Stimulated activated effector memory CD8-positive, alpha-beta T cell treated with anti-CD3 and anti-CD28 coated beads, Interleukin-12 subunit alpha, Interleukin-12 subunit beta, amount 100 ng/mL, for 72 hours (primary cell): Measurements from ENCODE around the gene RAE1.

Source experiments
- ATAC-seq: fragments of 150-1000 bp; cut with Tn5 transposase; 2 replicates; pipeline ENCODE4 v1.10.0; 2021
- DNase-seq, 2 donors: peaks; one replicate each; pipeline ENCODE4 v3.0.0; 2021 to 2022; ENCODE audit warnings: low spot score in 2 of 2
- H3K27ac Mint-ChIP-seq: one replicate; pipeline ENCODE4 v1.8.0; 2022; ENCODE audit warnings: mild to moderate bottlenecking, mixed read lengths
- H3K36me3 Mint-ChIP-seq: one replicate; pipeline ENCODE4 v1.8.0; 2022; ENCODE audit warnings: mild to moderate bottlenecking, mixed read lengths
- H3K4me1 Mint-ChIP-seq: one replicate; pipeline ENCODE4 v1.8.0; 2022; ENCODE audit warnings: mixed read lengths
- H3K4me3 Mint-ChIP-seq: one replicate; pipeline ENCODE4 v1.8.0; 2022; ENCODE audit warnings: mild to moderate bottlenecking, mixed read lengths
- H3K9me3 Mint-ChIP-seq: one replicate; pipeline ENCODE4 v1.8.0; 2022; ENCODE audit warnings: mixed read lengths

The RAE1 gene, protein sequence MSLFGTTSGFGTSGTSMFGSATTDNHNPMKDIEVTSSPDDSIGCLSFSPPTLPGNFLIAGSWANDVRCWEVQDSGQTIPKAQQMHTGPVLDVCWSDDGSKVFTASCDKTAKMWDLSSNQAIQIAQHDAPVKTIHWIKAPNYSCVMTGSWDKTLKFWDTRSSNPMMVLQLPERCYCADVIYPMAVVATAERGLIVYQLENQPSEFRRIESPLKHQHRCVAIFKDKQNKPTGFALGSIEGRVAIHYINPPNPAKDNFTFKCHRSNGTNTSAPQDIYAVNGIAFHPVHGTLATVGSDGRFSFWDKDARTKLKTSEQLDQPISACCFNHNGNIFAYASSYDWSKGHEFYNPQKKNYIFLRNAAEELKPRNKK

DNA sequence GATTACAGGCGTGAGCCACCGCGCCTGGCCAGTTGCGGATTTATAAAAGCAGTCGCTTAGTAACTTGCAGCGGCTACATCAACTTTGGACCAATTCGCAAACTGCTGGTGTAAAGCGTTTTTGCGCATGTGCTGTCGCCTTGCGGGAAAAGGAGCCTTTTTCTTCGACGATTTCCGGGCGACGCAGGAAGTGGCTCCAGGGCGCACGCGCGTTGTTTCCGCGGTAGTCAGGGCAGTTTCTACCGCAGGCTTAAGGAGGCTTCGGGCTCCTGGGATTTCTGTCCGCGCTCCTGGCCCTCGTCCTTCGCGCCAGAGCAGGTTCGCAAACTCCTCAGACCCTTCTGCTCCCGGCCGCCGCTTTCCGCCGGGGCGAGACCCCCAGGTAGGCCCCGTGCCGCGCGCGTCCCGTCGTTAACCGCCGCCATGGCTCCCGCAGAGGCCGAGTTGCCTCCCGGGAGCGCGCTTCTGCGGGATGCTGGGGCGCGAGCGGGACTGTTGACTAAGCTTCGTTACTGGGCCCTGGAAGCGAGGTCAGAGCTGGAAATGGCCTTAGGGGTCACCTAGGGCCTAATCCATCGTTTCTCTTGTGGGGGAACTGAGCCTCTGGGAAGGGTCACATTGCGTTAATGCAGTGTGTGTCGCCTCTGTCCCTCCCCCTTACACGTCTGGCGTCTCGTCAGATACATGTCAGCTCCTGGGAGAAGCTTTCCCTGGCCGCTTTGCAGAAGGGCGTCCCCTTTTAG is at the start of gene RAE1:
Gene RAE1 (plus strand): TSS at position 214 of the 742 bp plus-strand sequence. CDS start 2,784 bp downstream, outside the sequence.
- Mint-ChIP-seq H3K36me3 (peaks cover 16% of the 10 kb centered on the region), H3K4me1 (peaks cover 10% of the 10 kb centered on the region), H3K4me3 (peak within 1 kb of the TSS; percentile 83), H3K27ac (peak within 1 kb of the TSS; percentile 92), H3K9me3 (no peaks in the 10 kb centered on the region)
- ATAC-seq (peak; percentile 89), DNase-seq (peak; percentile 81 to 95)

DNA sequence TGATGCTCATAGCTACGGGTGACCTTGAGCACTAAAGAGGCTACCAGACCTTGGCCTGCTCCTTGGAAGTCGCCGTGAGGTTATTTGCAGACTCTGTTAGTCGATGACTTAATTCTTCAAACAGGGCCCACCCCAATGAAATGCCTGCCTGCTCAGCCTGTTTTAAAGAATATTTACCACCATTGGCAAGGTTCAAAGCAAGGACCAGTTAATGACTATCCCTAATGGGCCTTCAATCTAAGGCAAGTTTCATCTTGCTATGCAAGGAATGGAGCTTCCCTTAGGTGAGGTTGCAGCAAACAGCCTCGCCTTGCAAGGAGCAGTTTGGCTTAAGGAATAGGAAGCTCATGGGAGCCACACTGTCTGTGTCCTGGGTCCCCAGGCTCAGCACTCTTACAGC is 44.3 kb upstream of the RAE1 start:
- DNase-seq: no peak
- no peaks in the 10 kb centered on the region for H3K36me3 Mint-ChIP-seq
- H3K9me3 Mint-ChIP-seq: no peaks in the 10 kb centered on the region
- H3K4me3 Mint-ChIP-seq: no peak overlapping the region
- H3K4me1 Mint-ChIP-seq: no peaks in the 10 kb centered on the region
- ATAC-seq: no peak
- H3K27ac Mint-ChIP-seq: no peak overlapping the region

DNA sequence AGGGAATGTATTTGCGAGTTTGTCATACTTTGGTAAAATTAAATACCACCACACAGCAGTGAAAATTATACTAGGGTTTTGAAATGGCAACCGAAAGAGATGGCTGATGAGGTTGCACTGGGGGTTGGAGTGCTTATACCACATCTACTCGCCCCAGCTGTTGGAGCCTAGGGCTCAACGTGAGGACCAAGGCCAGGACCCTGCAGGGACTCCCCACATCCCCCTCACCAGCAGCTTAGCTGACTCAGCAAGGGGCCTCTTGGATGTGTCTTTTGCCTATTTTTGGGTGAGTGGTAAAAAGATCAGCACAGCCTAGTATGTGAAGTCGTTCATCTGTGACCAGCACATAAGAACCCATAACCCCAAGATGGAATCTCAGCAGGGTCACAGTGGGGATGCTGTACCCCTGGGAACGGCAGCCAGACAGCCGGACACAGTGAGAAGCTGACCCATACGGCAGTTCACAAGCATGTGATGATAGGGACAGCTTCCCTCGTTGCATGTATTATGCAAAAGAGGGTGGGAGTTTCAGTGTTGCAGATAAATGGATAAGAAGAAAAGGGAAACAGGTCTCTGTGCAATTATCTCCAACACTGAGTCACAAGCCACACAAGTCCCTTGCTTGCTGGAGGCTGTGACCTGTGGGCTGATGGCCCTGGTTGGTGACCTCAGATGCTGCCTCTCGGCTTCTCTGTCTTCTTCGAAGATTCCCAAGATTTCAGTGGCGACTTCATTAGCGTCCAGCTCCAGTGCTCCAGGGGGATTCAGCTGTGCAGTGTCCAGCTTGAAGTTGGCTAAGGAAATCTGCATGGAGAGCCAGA is 42.4 kb upstream of the RAE1 start:
- Mint-ChIP-seq H3K36me3 (no peaks in the 10 kb centered on the region), H3K9me3 (no peaks in the 10 kb centered on the region), H3K4me3 (no peak overlapping the region), H3K4me1 (no peaks in the 10 kb centered on the region), H3K27ac (no peak overlapping the region)
- ATAC-seq: no peak
- no peak for DNase-seq

DNA sequence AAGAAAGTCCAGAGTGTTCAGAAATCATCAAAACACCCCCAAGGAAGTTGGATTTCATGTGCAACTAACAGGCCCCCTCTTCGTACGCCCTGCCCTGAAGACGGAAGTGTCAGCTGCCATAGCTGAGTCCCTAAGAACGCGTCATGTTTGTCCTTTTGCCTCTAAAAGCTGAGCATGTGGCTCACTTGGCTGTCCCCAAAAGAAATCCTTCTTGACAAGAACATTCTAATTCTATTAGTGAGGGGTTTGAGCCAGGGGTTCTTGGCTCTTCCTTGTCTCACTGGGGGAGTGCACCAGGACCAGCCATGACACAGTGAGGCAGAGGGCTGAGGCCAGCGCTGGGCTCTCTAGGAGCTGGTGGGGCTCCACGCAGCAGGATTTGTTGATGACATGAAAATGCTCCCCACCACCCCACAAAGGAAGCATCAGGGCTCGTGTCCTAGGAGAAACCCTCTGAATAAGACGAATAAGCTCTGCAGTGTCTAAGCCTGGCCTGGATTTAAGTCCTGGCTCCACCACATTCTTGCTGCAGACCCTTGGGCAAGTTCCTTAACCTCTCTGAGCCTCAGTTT is 41.4 kb upstream of the RAE1 start:
- Mint-ChIP-seq H3K4me1 (no peaks in the 10 kb centered on the region), H3K36me3 (no peaks in the 10 kb centered on the region), H3K9me3 (no peaks in the 10 kb centered on the region), H3K27ac (no peak overlapping the region), H3K4me3 (no peak overlapping the region)
- no peak for ATAC-seq
- DNase-seq: no peak

DNA sequence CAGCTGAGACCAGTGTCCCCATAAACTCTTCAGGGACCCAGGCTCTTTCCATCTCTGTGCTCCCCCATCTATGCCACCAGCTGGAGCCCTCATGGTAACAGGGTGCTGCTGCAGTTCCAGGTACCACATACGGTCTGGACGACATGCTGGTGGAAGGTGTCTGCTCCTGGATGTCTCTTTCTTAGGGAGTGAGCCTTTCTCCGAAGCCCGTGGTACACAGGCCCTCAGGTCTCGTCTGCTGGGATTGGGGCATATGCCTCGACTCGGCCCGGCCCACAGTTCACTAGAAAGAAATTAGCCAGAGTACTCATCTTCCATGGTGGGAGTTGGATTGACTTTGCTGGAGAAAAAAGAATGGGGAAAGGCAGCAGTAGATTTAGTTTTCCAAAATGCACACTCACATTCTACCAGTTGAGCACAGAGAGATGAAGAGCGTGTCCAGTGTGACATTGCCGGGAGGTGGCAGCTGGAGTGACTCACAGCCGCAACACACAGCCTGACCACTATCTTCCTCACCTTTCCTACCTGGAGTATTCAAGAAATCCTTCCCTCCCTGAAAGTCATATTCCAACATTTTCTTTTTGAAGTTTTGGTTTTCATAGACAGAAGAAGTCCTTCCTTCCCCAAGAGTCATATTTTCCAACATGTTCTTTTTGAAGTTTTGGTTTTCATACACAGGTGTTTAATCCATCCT is 40.1 kb upstream of the RAE1 start:
- Mint-ChIP-seq H3K27ac (no peak overlapping the region), H3K4me1 (no peaks in the 10 kb centered on the region), H3K36me3 (no peaks in the 10 kb centered on the region), H3K9me3 (no peaks in the 10 kb centered on the region), H3K4me3 (no peak overlapping the region)
- ATAC-seq: no peak
- DNase-seq: no peak

DNA sequence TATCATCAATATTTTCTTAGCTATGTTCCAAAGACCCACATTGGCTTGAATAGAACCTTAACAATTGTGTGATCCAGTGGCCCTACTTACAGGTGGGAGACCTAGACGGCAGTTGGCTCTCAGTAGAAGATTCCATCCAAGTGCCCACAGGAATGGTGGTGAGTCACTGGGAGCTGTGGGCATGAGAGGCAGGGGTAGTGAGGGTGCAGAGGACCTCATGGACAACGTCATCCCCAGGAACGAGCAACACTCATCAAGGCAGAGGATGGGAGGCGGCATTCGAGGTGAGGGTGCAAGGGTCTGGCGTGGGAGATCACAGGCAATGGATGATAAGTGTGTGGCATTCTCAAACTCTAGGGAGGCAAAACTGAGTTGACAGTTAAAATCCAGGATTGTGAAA is 38.9 kb upstream of the RAE1 start:
- no peak for DNase-seq
- H3K27ac Mint-ChIP-seq: no peak overlapping the region
- no peaks in the 10 kb centered on the region for H3K36me3 Mint-ChIP-seq
- H3K4me1 Mint-ChIP-seq: no peaks in the 10 kb centered on the region
- H3K4me3 Mint-ChIP-seq: no peak overlapping the region
- no peaks in the 10 kb centered on the region for H3K9me3 Mint-ChIP-seq
- no peak for ATAC-seq

DNA sequence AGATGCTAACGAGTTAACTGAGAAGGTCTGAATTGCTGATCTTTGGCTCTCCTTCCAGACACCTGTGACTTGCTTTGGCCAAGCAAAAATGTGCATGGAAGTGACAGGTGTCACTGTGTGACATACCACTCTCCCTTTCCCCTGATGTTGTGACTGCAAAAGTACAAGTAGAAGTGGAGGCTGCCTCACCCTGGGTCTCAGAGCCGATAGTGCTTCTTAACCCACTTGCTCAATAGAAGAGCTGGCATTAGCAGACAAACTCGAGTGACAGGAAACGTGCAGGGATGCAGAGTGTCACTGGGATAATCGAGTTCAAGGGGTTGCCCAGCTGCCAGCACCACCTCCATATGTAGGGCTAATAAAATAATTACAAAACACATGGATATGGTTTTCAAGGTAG is 37.8 kb upstream of the RAE1 start:
- no peak overlapping the region for H3K4me3 Mint-ChIP-seq
- DNase-seq (no peak), ATAC-seq (no peak)
- H3K4me1 Mint-ChIP-seq: peaks cover 4% of the 10 kb centered on the region
- no peak overlapping the region for H3K27ac Mint-ChIP-seq
- no peaks in the 10 kb centered on the region for H3K36me3 Mint-ChIP-seq
- H3K9me3 Mint-ChIP-seq: no peaks in the 10 kb centered on the region

DNA sequence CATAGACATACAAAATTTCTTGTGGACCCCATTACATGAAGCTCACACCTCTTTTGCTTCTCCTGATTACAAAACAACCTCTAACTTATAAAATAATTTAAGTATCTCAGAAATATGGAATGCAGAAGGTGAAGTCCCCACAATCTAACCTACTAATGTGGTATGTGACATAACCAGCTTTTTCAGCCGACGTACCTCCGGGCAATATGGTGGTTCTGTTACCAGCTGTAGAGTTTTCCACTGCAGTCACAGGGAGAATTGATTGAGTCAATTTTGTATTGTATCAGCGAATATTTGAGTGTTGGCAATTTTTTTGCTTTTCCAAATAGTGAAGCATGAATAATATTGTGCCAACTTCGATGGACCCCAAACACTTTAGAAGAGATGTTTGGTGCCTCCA is 37.1 kb upstream of the RAE1 start:
- H3K36me3 Mint-ChIP-seq: no peaks in the 10 kb centered on the region
- H3K27ac Mint-ChIP-seq: no peak overlapping the region
- ATAC-seq: no peak
- no peak overlapping the region for H3K4me3 Mint-ChIP-seq
- DNase-seq: no peak
- H3K9me3 Mint-ChIP-seq: no peaks in the 10 kb centered on the region
- H3K4me1 Mint-ChIP-seq: peaks cover 10% of the 10 kb centered on the region

DNA sequence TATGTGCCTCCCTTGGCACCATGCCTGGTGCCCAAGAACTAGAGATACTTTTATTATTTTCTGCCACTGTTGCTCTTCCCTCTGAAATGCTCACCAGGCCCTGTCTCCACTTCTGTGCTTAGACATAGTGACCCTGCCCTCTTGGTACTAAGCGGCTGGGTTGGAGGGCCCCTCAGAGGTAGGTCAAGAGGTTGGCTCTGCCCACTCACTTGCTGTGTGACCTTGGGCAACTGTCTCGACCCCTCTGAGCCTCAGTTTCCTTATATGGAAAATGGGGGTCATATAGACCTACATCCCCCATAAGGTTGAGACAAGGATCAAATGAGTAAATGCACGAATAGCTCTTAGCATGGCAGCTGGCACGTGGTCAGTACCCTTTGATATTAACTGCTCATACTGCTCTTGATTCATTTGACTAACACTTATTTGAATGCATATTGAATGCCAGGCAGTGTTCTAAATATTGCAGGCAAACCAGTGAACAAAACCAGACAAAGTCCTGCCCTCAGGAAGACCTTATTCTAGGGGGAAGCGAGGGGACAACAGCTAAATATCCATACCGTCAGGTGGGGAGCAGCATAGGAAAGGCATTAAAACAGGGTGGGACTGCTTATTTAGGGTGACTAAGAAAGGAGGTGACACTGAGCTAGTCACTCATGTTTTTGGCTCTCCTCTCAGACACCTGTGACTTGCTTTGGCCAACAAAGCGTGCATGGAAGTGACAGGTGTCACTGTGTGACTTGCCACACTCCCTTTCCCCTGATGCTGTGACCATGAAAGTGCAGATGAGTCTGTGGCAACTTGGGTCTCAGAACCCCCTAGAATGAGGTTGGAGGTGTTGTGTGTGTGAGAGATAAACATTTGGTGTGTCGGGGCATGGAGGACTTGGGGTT is 35.7 kb upstream of the RAE1 start:
- H3K4me3 Mint-ChIP-seq: no peak overlapping the region
- no peaks in the 10 kb centered on the region for H3K9me3 Mint-ChIP-seq
- no peaks in the 10 kb centered on the region for H3K36me3 Mint-ChIP-seq
- ATAC-seq (no peak), DNase-seq (no peak)
- H3K4me1 Mint-ChIP-seq: peaks cover 10% of the 10 kb centered on the region
- no peak overlapping the region for H3K27ac Mint-ChIP-seq

DNA sequence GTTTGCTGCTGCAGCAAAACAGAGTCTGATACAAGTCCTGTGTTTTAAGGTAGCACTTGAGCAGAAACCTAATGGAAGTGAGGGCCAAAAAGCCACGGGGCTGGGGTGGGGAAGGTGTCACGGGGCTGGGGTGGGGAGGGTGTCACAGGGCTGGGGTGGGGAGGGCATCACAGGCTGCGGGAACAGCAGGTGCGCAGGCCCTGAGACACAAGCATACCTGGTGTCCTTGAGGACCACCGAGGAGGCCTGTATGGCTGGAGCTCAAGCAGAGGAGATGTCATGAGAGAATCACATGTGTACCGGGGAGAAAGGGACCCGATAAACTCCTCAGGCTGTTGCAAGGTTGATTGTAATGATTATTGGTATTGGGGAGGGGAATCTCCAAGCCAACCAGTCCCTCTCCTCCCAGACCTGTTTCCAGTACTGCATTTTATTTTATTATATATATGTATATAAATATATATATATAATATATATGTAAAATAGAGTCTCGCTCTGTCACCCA is 35.0 kb upstream of the RAE1 start:
- ATAC-seq: no peak
- peaks cover 10% of the 10 kb centered on the region for H3K4me1 Mint-ChIP-seq
- no peaks in the 10 kb centered on the region for H3K9me3 Mint-ChIP-seq
- no peak overlapping the region for H3K27ac Mint-ChIP-seq
- H3K36me3 Mint-ChIP-seq: no peaks in the 10 kb centered on the region
- DNase-seq: no peak
- no peak overlapping the region for H3K4me3 Mint-ChIP-seq

DNA sequence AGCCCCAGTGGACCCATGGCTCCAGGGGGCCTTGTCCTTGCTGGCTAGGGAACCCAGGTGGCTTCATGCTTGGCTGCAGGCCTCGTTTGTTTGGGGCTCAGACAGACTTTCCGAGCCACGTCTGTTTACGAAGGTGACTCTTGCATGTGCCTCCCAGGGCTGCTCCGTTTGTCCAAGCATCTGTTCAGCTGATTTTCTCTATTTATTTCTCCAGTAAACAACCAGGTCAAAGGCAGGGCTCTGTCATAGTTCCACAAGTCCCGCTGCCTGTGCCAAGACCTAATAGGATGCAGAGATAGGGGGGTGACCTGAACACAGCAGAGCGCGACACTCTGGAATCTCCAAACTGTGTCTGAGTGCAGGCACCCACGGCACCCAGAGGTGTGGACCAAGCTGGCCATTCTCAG is 34.3 kb upstream of the RAE1 start:
- DNase-seq (no peak), ATAC-seq (no peak)
- no peaks in the 10 kb centered on the region for H3K36me3 Mint-ChIP-seq
- no peak overlapping the region for H3K4me3 Mint-ChIP-seq
- no peaks in the 10 kb centered on the region for H3K9me3 Mint-ChIP-seq
- H3K27ac Mint-ChIP-seq: no peak overlapping the region
- peaks cover 10% of the 10 kb centered on the region for H3K4me1 Mint-ChIP-seq

DNA sequence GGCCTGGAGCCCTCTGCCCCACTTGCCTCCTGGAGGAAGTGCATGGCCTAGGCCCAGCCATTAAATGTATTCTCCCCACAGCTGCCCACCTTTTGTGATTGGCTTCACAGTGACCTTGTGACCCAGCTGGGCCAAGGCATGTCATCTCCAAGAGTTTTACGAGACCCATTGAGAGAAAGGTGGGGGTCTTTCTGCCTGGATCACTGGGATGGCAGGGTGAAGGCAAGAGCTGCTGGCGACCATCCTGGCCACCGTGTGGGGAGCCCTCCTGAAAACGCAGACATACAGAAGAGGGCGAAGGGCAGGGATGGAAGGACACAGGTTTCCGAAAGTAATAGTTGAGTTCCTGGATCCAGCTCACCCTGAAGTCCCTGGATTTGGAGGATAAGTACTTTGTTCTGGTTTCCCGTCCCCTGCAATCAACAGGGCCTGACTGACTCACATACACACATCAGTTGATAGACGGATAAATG is 33.7 kb upstream of the RAE1 start:
- no peak for ATAC-seq
- H3K4me1 Mint-ChIP-seq: peaks cover 10% of the 10 kb centered on the region
- no peaks in the 10 kb centered on the region for H3K9me3 Mint-ChIP-seq
- no peak for DNase-seq
- no peak overlapping the region for H3K4me3 Mint-ChIP-seq
- no peak overlapping the region for H3K27ac Mint-ChIP-seq
- no peaks in the 10 kb centered on the region for H3K36me3 Mint-ChIP-seq

DNA sequence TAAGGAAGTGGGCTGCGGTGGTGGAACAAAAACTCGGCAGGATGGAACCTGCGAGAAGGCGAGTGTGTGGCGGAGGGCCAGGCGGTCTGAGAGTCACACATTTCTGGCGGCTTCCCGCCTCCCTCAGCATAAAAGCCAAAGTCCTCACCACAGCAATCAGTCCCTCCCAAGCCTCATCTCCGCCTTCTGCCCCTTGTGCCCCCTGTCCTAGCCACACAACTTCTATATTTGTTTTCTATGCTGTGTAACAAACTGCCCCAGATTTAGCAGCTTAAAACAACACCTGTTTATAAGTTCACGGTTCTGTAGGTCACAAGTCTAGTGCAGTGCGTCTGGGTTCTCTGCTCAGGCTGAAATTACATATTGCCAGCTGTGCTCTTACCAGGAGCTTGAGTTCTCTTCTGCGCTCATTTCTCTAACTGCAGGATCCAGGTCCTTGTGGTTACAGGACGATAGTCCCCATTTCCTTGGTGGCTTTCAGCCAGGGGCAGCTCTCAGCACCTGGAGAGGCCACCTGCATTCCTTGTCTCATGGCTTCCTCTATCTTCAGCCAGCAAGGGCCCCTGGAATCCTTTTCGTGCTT is 33.2 kb upstream of the RAE1 start:
- ATAC-seq: peak; percentile 54
- H3K9me3 Mint-ChIP-seq: no peaks in the 10 kb centered on the region
- H3K4me3 Mint-ChIP-seq: no peak overlapping the region
- DNase-seq: no peak
- peaks cover 10% of the 10 kb centered on the region for H3K4me1 Mint-ChIP-seq
- H3K27ac Mint-ChIP-seq: no peak overlapping the region
- no peaks in the 10 kb centered on the region for H3K36me3 Mint-ChIP-seq
